Measurements from ENCODE around the gene SETBP1. TPM values are rescaled to one million over a fixed set of nuclear protein-coding genes. Genes with fewer than 3 reads are reported as not detected.

The SETBP1 gene
- total RNA-seq, 1 donor from 2014 or later, result 131 TPM

- TF ChIP-seq, protein P1, sequence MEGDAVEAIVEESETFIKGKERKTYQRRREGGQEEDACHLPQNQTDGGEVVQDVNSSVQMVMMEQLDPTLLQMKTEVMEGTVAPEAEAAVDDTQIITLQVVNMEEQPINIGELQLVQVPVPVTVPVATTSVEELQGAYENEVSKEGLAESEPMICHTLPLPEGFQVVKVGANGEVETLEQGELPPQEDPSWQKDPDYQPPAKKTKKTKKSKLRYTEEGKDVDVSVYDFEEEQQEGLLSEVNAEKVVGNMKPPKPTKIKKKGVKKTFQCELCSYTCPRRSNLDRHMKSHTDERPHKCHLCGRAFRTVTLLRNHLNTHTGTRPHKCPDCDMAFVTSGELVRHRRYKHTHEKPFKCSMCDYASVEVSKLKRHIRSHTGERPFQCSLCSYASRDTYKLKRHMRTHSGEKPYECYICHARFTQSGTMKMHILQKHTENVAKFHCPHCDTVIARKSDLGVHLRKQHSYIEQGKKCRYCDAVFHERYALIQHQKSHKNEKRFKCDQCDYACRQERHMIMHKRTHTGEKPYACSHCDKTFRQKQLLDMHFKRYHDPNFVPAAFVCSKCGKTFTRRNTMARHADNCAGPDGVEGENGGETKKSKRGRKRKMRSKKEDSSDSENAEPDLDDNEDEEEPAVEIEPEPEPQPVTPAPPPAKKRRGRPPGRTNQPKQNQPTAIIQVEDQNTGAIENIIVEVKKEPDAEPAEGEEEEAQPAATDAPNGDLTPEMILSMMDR (IDR thresholded peaks at IDR 0.05; ENCODE audit: unreplicated experiment), result no peak
- Mint-ChIP-seq H3K4me3 (ENCODE audit: unreplicated experiment) (peak overlapping the region; percentile 19), H3K36me3 (ENCODE audit: low read depth, unreplicated experiment) (peaks cover 70% of the 10 kb centered on the region), H3K9me3 (ENCODE audit: unreplicated experiment) (no peaks in the 10 kb centered on the region), H3K27me3 (ENCODE audit: unreplicated experiment) (peaks cover 10% of the 10 kb centered on the region), H3K27ac (ENCODE audit: unreplicated experiment) (no peak overlapping the region), H3K4me1 (ENCODE audit: unreplicated experiment) (peaks cover 30% of the 10 kb centered on the region)
- no peak for DNase-seq (ENCODE audit: low spot score)
Measured at GRCh38 chr18:44959013-44959412, 278.3 kb downstream of the SETBP1 start.

DNA sequence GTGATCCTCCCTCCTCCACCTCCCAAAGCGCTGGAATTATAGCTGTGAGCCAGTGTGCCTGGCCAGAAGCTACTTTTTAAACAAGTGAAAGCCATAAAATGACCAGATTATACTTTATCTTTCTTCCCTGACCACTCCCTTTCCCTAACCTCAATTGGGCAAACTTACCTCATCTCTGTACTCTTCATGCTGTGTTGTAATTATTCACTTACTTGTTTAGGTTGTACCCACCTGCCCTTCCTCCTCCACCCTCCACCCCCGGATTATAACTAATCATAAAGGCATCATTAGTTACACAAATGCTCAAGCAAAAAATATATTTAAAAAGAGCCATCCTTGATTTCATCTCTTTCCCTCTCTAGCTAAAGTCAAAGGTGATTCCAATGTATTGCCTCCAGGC, 279.9 kb downstream of the SETBP1 start:
- H3K27ac Mint-ChIP-seq (ENCODE audit: unreplicated experiment), result no peak overlapping the region
- no peak for DNase-seq (ENCODE audit: low spot score)

GRCh38 chr18:44961288-44961995, 280.8 kb downstream of the SETBP1 start:
- no peak for DNase-seq (ENCODE audit: low spot score)
- peak overlapping the region; percentile 61 for H3K4me3 Mint-ChIP-seq (ENCODE audit: unreplicated experiment)
- TF ChIP-seq, protein P1 (IDR thresholded peaks at IDR 0.05; ENCODE audit: unreplicated experiment), result no peak
- peaks cover 8% of the 10 kb centered on the region for H3K27me3 Mint-ChIP-seq (ENCODE audit: unreplicated experiment)
- peak overlapping the region; percentile 4 for H3K27ac Mint-ChIP-seq (ENCODE audit: unreplicated experiment)
- no peaks in the 10 kb centered on the region for H3K9me3 Mint-ChIP-seq (ENCODE audit: unreplicated experiment)
- H3K4me1 Mint-ChIP-seq (ENCODE audit: unreplicated experiment), result peaks cover 27% of the 10 kb centered on the region
- H3K36me3 Mint-ChIP-seq (ENCODE audit: low read depth, unreplicated experiment), result peaks cover 63% of the 10 kb centered on the region

More for the DNA sequence above, 279.9 kb downstream of the SETBP1 start:
- H3K4me1 Mint-ChIP-seq (ENCODE audit: unreplicated experiment), result peaks cover 30% of the 10 kb centered on the region
- H3K36me3 Mint-ChIP-seq (ENCODE audit: low read depth, unreplicated experiment), result peaks cover 68% of the 10 kb centered on the region
- peaks cover 8% of the 10 kb centered on the region for H3K27me3 Mint-ChIP-seq (ENCODE audit: unreplicated experiment)
- no peaks in the 10 kb centered on the region for H3K9me3 Mint-ChIP-seq (ENCODE audit: unreplicated experiment)
- peak overlapping the region; percentile 53 for H3K4me3 Mint-ChIP-seq (ENCODE audit: unreplicated experiment)
- TF ChIP-seq, protein P1 (IDR thresholded peaks at IDR 0.05; ENCODE audit: unreplicated experiment), result no peak

DNA sequence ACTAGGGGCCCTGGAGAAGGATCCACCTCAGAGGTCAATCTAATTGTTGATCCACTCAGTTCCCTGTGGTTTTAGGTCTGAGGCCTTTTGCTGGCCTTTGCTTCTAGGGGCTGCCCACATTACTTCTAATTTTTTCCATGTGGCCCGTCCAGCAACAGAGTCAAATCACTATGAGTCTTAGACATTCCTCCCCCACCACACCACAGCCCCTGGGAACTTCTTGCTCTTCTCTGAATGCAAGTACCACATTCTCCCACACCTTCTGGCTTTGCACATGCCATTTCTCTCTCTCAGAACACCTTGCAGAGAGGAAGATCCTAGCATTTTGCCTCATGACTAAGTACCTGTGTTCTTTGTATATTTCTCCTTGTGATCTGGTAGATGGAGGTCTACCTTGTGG, 286.9 kb downstream of the SETBP1 start:
- Mint-ChIP-seq H3K4me3 (ENCODE audit: unreplicated experiment) (no peak overlapping the region), H3K4me1 (ENCODE audit: unreplicated experiment) (peaks cover 29% of the 10 kb centered on the region), H3K27ac (ENCODE audit: unreplicated experiment) (peak overlapping the region; percentile 27), H3K27me3 (ENCODE audit: unreplicated experiment) (peaks cover 4% of the 10 kb centered on the region), H3K36me3 (ENCODE audit: low read depth, unreplicated experiment) (peaks cover 29% of the 10 kb centered on the region), H3K9me3 (ENCODE audit: unreplicated experiment) (no peaks in the 10 kb centered on the region)
- DNase-seq (ENCODE audit: low spot score), result no peak
- TF ChIP-seq, protein P1 (IDR thresholded peaks at IDR 0.05; ENCODE audit: unreplicated experiment), result no peak

DNA sequence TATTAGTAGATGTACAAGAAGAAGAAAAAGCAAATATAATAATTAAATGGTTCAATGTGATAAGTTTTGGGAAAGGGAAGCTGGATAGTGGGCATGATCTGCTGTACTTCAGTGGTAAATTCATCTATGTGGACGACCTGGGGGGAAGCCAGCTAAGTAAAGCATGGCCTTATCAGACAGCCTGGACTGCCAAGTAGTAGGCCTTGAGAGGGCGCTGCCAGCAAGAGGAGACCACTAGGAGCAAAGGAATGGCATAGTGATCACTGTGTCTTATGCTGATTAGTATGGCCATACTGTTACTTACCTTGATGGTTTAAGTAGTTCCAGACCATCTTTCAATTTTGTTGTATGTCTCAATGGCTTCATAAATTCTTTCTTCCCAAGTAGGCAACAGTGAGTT, 287.6 kb downstream of the SETBP1 start:
- no peak for DNase-seq (ENCODE audit: low spot score)
- TF ChIP-seq, protein P1 (IDR thresholded peaks at IDR 0.05; ENCODE audit: unreplicated experiment), result no peak
- H3K9me3 Mint-ChIP-seq (ENCODE audit: unreplicated experiment), result no peaks in the 10 kb centered on the region
- H3K27ac Mint-ChIP-seq (ENCODE audit: unreplicated experiment), result no peak overlapping the region
- peaks cover 4% of the 10 kb centered on the region for H3K27me3 Mint-ChIP-seq (ENCODE audit: unreplicated experiment)
- peaks cover 37% of the 10 kb centered on the region for H3K4me1 Mint-ChIP-seq (ENCODE audit: unreplicated experiment)
- peaks cover 22% of the 10 kb centered on the region for H3K36me3 Mint-ChIP-seq (ENCODE audit: low read depth, unreplicated experiment)
- H3K4me3 Mint-ChIP-seq (ENCODE audit: unreplicated experiment), result no peak overlapping the region

Measured in endothelial cell (in vitro differentiated cells).